NCI-H2196 (cell line): ENCODE measurements around the gene OR14I1.
"Not testable (repeated sequence)": the region's sequence is repeated elsewhere in the genome, so short reads cannot be mapped to it uniquely, and the experiment has no call there.

Source experiments
- DNase-seq: peaks from one replicate; lab custom pipeline; 2025; ENCODE audit not compliant: unreplicated experiment; lab: John Stamatoyannopoulos, UW

OR14I1 gene

DNA sequence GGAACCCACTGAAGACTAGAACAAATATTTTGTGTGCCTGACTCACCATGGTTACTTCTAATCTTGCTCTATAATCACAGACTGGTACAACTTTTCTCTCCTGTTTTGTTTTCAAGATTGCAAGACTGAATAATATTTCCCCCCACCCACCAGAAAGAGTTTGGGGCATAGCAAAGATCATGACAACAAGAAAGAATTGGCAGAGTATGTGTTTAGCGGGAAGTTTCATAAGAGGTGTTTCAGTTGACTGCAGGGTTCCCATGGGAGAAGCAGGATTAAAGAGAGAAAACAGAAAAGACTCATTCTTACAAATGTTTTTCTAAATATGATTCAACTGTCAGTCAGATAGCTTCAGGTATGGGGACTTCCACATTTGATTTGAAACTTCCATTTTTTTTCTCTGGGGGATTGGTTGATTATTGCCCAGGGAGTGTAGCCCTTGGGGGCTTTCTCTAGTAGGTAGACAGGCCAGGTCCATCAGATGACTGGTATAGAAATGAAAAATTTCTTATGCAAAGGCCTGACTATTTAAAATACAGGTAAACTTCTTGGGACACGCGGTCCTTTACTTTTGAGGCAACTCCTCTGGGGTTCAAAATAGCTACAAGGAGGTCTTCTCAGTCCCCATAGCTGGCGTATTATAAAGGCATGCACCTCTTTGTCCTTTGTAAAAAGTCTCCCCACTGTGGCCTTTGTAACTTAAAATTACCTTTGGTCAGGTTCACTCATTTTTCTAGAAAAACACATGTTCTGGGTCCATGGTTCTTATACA lies 13.9 kb downstream of the OR14I1 start:
- DNase-seq = no peak

DNA sequence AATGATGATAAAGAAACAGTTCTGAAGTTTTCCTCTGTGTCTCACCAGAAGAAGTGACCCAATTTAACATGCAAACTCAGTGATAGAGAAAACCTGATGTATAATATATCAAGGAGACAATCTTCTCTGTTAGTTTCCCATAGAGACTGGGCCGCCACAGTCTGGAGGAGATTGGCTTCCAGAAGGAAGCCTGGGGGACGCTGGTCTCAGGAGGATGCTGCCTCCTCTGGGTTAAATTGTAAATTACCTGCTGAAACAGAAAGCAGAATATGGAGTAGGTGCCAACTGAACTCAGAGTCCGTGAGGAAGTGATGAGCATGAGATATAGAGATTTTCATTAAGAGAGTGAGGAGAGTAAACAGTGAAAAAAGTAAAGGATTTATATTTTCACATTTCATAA lies 15.8 kb downstream of the OR14I1 start:
- no peak for DNase-seq

DNA sequence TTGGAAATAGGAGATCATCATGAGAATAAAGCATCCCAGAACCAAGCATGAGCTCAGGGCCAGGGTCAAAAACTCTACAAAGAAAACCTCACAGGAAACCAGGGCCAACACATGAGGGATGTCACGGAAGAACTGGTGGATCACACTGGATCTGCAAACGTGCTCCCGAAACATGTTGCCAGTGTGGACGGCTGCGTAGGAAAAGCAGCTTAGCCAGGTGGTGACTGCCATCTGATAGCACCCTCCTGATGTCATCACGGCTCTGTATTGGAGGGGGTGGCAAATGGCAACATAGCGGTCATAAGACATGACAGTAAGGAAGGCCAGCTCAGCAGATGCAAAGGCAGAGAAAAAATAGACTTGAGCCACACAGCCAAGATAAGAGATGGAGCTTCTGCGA lies 20.9 kb downstream of the OR14I1 start:
- DNase-seq = no peak

DNA sequence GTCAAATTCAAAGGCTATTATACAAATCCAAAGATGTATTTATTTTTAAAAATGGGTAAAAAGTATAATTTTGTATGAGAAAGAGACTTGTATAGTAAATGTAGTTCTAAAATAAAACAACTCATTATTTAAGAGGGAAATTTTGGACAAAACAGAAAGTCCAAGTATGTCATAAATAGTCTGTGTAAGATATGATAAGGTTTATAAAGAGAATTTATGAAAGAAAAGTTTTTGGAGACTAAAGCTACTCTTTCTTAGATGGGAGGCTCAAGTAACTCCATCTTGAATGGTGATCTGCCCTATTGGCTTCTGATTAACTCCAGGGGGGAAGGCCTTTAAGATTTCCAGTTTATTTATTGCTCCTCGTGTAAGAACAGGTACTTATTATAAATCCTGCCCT lies 32.6 kb downstream of the OR14I1 start:
- no peak for DNase-seq

DNA sequence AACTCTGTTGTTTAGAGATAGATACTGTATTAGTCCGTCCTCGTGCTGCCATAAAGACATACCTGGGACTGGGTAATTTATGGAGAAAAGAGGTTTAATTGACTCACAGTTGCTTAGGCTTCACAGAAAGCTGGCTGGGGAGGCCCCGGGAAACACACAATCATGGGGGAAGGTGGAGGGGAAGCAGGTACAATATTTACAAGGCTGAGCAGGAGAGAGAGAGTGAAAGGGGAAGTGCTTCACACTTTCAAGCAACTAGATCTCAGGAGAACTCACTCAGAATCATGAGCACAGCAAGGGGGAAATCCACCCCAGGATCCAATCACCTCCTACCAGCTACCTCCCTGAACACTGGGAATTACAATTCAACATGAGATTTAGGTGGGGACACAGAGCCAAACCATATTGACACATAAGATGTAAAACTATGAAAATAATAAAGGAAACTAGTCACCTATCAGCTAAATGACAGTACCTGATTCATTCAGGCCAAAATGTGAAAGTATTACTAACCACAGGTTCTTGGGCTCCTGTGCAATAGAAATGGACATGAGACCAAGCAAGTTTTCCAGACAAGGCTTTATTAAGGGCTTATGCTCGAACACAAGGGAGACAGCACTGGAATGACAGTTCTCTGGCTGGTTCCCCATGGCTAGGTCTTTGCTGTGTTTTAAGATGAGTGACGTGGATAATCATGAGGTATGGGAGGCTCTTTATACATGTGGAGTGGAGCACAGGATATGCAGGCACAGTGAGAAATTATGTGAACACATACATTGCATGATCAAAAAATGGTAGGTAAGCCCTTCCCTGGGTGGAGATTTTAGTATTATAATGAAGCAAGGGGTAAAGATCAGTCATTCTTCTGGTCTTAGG lies 38.9 kb downstream of the OR14I1 start:
- DNase-seq = not testable (repeated sequence)

DNA sequence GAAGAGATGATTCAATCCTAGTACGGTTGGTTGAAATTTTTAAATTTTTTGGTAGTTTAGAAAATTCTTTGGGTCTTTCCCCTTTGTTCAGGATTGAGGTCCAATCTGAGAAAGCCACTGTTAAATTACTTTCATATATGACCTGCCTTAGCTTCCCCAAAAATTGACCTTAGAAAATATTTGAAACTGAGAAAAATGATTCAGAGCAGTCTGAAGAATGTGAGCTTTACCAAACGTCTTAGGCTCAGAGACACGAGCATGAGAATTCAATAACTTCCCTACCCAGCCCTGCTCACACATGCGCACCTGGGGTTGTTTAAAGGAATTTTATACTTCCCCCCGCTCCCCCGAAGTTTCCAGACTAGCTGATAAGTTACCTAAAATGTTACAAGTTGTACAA lies 45.8 kb downstream of the OR14I1 start:
- DNase-seq = not testable (repeated sequence)

DNA sequence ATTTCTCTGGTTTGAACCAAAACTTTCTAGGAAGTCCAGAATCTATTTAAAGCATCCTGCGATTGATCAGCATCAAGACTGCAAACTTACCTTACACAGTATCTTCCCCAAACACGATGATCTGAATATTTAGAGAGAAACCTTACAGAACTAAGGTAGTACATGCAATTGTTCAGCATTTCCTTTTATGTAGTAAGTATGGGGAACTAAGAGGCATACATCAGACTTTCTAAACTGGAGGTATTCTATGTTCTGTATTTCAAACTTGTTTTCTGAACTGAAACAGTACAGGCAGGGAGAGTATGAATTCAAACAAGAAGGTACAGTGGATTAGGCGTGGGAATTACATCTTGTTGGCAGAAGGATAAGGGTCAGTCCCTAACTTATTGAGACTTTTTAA lies 47.2 kb downstream of the OR14I1 start, which contains the start of gene OR2T27:
Gene OR2T27, minus strand, starts transcription at position 175 of the 400 bp plus-strand sequence. CDS start 4,644 bp downstream, outside the sequence.
- not testable (repeated sequence) for DNase-seq
